GM18951 (cell line): ENCODE data around the gene ITPR1.

Experiments
- POLR2A ChIP-seq: IDR thresholded peaks from 4 replicates; pipeline ENCODE4 v1.6.1; 2011; ENCODE audit warnings: mild to moderate bottlenecking; ENCODE audit not compliant: insufficient read length, insufficient read depth; ENCODE audit errors: extremely low read depth
- in situ Hi-C: fragments of 300-500 bp; cut with MboI; formaldehyde crosslinking; loops from one replicate; pipeline ENCODE4 v1.12.0; 2022; ENCODE audit warnings: low sequenced_read_pairs, mixed read lengths, inconsistent platforms; ENCODE audit not compliant: unreplicated experiment

The ITPR1 gene

DNA sequence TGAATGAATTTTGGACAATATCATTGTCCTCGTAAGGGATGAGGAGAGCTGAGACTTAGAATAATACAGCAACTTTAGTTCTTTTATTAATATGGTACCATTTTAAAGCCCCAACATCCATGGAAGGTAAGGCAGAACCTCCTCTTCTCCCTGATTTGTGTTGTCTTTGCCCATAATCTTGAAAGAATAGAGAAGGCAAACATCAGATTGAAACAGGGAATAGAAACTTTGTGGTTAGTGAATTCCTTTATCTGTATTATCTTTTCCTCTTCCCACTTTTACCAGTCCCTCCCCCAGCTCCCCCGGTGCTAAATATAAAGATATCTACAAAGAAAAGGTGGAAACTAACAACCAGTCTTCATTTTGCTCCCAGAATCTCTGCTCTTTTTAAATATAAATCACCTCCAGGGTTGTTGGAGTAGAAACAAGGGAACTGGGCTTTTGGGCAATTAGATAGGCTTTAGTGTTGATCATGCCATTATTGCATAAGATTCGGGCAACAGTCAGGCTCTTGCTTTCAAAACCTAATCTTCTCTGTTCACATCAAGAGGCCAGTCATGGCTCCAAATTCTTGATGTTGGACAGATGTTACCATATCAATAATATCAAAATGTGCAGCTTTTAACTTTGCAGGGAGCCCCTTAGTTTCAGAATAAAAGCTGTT lies 32.5 kb downstream of the ITPR1 start:
- no peak for TF ChIP-seq POLR2A
- in situ Hi-C loops = no loop called here

DNA sequence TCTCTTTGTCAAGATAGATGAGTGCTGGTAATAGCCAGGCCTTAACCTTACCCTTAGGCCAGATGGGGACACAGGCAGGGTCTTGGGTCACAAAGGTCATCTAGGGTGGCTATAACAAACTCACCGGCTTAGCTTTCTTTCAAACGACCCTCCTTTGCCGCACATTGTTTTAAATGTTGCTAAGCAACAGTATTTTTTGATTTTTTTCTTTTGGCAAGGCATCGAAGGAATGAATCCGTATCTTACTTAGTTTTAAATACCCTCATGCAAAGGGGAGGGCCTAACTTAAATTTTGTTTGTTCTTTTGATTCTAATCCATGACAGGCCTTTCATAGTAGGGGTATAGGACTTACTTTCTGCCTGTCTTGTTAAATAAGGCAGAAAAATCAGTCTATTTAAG lies 35.2 kb downstream of the ITPR1 start:
- in situ Hi-C loops = no loop called here
- no peak for TF ChIP-seq POLR2A

DNA sequence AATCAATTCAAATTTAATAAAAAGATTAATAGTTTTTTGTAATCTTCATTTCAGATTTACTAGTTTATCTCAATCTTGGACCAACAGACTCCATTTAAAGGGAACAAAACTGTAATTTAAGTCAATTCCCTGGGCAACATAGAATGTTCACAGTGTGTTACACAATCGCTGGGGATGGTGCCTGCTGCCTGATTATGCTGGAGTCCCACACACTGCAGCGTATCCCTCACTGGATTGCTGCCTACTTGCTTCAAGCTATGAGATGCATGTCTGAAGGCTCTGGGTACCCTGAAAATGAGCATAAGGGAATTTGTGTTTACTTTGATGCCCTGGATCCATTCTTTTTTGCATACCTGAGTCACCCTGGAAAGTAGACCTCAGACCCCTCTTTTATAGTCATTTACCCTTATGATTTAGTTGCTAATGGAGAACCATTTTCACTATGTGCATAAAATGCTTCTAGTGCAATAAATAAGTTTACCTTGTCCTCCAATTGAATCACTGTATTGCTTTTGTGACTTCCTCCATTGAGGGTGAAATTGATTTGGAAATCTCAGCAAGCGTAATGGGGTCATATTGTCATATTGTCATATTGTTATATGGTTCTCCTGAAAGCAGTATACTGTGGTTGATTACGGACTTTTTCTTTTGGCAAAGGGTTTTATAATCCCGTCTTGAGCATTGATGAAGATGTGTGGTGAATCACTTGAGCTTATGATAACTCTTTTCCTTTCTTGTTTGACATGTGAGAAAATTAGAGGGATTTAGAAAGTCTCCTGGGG lies 35.9 kb downstream of the ITPR1 start:
- in situ Hi-C loops = no loop called here

DNA sequence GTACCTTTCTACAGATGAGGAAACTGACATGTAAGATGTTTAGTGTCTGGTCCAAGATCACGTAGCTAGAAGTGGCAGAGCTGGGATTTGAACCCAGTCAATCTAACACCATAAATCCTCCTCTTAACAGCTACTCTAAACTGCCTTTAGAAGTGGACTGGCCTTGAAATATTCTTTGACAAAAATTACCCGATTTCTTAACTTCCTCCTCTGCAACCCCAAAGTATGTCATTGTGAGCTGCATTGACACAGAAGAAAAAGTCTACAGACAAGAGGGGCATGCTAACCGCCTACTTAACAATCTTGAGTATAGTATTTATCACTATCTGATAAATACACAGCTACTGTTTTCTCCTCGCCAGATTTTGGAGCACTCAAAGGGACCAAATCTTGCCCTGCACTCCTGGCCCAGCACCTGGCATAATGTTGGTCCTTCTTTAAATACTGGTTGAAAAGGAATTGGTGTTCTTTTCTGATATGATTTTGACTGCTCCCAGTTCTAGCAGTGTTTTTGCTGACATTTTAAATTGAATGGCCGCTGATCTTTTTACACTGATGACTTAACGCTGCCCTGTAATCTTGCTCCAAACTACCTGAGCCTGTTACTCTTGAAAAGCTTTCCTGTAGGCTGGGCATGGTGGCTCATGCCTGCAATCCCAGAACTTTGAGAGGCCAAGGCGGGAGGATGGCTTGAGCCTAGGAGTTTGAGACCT lies 36.9 kb downstream of the ITPR1 start:
- in situ Hi-C loops = no loop called here
- TF ChIP-seq POLR2A = no peak

More for the DNA sequence above, 35.9 kb downstream of the ITPR1 start:
- TF ChIP-seq POLR2A = no peak

DNA sequence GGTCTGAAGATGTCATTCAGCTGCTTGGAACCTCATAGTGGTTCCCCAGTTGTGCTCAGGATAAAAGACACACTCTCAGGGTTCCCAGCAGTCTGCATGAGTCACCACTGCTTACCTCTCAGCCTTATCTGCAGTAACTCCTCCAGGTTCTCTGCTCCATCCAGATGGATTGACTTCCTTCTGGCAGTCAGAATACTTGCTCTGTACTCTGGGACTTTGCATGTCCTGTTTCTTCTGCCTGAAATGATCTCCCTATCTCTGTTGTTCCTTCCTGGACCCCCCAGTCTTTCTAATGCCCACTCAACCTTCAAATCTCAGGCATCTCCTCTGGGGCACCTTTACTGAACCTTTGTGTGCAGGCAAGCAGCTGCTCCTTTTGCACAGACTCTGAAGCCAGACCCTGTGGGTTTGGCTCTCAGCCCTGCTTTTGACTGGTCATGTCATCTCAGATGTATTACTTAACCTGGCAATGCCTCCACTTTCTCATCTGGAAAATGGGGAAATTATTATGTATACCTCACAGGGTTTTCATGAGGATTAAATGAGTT lies 38.4 kb downstream of the ITPR1 start:
- TF ChIP-seq POLR2A = no peak
- in situ Hi-C loops = no loop called here

DNA sequence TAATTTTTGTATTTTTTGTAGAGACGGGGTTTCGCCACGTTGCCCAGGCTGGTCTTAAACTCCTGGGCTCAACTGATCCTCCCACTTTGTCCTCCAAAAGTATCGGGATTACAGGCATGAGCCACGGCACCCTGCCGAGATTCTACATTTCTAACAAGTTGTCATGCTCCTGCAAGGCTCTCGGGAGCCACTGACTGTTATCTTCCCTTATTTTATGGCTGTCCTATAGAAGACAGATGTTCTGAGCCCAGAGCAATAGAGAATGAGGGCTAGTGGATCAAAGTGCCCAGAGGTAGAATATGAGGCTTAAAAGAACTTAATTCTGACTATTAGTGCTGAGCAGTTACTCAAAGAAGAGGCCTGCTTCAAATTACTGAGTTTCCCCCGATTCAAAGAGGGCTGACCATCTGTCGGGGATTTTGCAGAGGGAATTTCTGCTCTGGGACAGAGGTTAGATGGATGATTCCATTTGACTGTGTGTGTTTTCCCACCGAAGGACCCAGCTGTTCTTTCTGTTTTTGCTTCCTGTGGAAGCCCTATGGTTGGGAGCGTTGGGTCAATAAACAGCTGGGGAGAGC lies 39.5 kb downstream of the ITPR1 start:
- TF ChIP-seq POLR2A = no peak

DNA sequence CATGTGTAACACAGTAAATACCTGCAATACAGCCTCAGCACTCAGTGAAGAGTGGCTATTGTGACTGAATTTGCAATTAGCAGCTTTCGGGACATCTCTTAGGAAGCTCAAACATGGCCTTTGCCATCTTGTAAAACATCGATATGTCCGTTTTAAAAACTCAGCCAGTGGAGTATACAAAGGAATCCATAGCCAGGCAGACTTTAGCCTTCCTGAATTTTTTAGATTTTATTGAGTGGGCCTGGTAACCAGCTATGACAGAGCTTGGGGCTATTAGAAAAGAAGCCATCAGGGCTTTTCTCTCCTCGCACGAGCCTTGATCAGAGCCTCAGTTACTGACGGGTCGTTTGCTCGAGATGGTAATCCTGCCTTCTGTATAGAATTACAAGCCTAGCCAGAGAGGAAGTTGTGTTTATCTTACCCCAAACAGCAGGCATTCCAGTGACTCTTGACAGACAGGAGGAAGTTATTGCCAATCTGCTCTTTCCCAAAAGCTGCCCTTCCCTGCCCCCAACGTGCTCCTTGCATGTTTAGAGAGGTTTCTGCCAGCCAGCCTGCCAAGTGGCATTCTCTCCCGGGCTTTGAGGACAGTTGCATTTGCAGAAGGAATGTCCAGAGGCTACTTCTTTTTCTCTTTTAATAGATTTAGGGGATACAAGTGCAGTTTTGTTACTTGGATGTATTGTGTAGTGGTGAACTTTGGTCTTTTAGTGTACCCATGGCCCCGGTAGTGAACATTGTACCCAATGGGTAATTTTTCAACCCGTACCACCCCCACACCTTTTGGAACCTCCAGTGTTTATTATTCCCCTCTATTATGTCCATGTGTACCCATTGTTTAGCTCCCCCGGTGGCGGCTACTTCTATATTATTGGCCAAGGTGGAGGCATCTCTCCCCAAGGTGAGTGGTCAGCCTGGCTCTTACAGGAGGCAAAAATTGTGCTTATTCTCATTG lies 40.6 kb downstream of the ITPR1 start:
- TF ChIP-seq POLR2A = no peak
- in situ Hi-C loops = no loop called here

More for the DNA sequence above, 39.5 kb downstream of the ITPR1 start:
- in situ Hi-C loops = no loop called here

DNA sequence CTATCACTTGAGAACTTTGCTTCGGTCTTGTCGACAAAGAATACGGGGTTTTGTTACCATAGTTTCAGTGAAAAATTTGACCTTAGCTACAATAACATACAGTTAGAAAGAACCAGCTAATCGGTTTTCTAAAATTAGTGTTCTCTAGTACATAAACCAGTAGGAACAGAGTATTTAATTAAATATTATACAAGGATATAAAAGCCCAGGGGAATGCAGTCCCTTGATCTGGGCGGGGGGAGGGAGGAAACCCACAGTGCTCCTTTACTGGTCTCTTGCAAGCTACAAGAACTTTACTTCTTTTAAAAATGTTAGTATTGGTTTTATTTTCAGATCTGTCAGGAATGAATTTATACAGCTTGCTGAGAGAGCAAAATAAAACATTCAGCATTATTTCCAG lies 41.8 kb downstream of the ITPR1 start:
- no peak for TF ChIP-seq POLR2A
- in situ Hi-C loops = no loop called here

DNA sequence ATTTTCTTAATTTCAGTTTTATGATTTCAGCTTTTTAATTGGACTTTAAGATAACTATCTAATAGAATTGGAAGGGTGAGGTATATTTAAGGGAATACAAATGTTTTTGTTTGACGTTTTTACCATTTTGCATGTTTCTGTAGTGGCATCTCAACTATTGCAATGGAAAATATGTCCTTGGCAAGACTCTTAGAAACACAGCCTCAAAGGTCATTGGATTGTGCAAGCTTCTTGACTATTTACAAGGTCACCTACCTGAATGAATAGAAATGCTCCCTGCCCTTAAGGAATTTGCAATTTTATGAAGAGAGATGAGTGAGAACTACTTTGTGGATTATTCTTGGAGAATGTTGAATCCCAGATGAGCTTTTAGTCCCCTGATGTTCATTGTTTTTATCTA lies 43.1 kb downstream of the ITPR1 start:
- no peak for TF ChIP-seq POLR2A
- in situ Hi-C loops = no loop called here

DNA sequence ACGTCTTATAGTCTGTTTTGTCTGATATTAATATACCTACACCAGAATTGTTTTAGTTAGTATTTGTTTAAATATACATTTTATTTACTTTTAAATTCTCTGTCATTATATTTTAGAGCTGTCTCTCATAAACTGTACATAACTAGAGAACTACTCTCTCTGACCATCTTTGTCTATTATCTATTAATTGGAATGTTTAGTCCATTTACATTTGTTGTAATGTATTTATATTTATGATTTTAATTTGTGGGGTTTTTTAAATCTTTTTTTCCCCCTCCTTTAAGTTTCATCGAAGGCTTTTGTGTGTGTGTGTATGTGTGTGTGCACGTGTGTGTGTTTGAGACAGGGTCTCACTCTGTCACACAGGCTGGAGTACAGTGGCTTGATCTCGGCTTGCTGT lies 47.1 kb downstream of the ITPR1 start:
- no peak for TF ChIP-seq POLR2A
- in situ Hi-C loops = no loop called here

DNA sequence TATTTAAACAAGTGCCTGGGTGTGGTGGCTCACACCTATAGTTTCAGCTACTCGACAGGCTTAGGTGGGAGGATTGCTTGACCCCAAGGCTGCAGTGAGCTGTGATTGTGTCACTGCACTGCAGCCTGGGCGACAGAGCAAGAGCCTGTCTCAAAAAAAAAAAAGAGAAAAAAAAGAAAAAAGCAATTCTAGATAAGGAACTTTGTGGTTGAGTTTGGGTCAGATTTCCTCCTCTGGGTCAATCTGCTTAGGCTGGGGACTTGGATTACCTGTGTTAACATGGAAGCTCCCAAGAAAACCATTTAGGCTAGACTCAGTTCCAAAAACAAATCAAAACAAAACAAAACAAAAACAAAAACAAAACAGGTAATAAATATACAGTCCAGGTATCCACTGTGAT lies 50.0 kb downstream of the ITPR1 start:
- in situ Hi-C loops = no loop called here
- TF ChIP-seq POLR2A = no peak

DNA sequence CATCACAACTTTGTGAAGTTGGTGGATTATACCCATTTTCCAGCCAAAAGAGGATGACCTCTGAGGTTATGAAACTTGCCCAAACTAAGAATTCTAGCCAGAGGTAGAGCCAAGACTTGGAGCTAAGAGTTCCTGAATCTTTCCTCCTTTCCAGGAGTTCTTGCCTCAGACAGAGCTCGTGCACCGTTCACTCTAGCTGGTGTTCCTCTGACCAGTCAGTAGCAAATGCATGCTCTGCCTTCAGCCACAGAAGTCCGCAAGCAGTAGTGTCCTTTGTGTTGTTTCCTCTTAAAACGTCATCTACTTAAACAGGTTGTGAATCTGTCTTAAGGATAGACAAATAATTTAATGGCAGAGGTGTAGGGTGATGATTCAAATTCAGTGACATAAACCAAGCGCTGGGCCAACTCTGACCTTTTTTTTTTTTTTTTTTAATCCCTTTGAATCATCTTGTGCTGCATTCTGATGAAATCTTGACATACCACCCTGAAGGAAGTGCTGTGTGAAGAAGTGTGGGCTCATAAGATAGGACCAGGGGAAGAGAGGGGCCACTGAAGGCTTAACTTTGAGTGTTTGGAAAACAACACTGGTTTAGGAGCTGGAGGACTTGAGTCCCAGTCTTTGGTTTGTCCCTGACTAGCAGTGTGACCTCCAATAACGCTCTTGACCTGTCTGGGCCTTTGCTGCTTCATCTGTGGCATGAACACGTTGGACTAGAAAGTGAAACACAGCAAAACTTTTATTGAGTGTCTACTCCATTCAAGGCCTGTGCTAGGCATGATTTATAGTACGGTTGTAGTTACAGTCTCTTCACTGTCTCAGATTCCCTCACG lies 53.4 kb downstream of the ITPR1 start:
- in situ Hi-C loops = no loop called here
- TF ChIP-seq POLR2A = no peak

DNA sequence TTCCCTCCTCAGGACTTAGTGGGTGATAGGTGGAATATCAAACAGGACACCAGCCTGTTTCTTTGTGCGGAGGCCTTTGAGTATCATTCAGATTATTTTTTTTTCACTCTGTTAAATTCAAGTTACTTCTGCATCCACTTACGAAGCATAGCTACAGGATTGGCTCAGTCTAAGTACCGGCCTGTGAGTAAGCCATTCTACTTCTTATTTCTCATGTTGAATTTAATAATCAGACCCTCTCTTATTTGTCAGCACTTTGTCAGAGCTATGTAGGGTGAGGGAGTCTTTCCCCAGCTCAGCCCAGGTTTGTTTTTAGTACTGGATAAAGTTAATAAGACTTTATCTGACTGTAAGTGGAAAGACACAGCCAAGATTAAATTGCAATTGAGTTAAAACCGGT lies 54.7 kb downstream of the ITPR1 start:
- TF ChIP-seq POLR2A = no peak
- in situ Hi-C loops = no loop called here
